K562 (cell line): ENCODE measurements around the gene SLC22A23.

ENCODE experiments used
- HMGXB4 ChIP-seq: sonication (generic); formaldehyde crosslinking; IDR thresholded peaks from 2 replicates; pipeline ENCODE4 v1.8.1; 2023; ENCODE audit warnings: mild to moderate bottlenecking, missing genetic modification reagents
- TEAD4 ChIP-seq, 2 experiments: sonication (generic) in 1 of 2; formaldehyde crosslinking in 1 of 2; IDR thresholded peaks; 2 replicates each; pipeline versions ENCODE4 v1.6.1 to v1.8.0; 2012 to 2022; ENCODE audit warnings: borderline replicate concordance in 1 of 2, inconsistent platforms in 1 of 2, low read length in 1 of 2, mild to moderate bottlenecking in 1 of 2, missing genetic modification reagents in 1 of 2

DNA sequence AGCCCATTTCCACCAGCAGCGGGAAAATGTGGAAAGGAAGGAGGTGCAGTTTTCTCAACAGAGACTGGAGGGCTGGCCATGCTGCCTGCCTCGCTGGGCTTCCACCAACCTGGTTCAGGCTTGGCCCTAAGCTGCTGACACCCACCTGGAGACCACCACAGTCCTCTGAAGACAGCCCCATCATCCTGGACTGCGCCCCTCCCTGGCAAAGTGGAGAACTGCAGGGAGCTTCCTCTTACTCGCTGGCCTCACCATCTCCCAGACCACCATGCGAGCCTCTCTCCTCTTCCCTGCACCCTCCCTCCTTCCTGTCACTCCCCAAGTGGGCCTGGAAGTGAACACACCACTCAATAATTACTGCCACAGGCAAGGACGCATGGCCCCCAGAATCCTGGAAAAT lies 126.7 kb downstream of the SLC22A23 start:
- TF ChIP-seq TEAD4 (IDR thresholded peaks at IDR 0.05; ENCODE audit: low read length) = no peak
- no peak for TF ChIP-seq TEAD4 (CRISPR knock-in tag; IDR thresholded peaks at IDR 0.05; ENCODE audit: borderline replicate concordance)
- no peak for TF ChIP-seq HMGXB4 (CRISPR knock-in tag)
